WI38 (cell line): ENCODE data around the gene ZFAND3.

ENCODE experiments used
- H3K4me3 ChIP-seq: 2 replicates; pipeline ENCODE4 v1.5.1; 2011; ENCODE audit warnings: low read depth, mild to moderate bottlenecking, control low read depth, low read length
- TF ChIP-seq, protein P1 (sequence below): IDR thresholded peaks from 2 replicates; pipeline ENCODE4 v1.5.1; 2012; ENCODE audit warnings: low read depth, mild to moderate bottlenecking, control low read depth, low read length

ZFAND3 gene

DNA sequence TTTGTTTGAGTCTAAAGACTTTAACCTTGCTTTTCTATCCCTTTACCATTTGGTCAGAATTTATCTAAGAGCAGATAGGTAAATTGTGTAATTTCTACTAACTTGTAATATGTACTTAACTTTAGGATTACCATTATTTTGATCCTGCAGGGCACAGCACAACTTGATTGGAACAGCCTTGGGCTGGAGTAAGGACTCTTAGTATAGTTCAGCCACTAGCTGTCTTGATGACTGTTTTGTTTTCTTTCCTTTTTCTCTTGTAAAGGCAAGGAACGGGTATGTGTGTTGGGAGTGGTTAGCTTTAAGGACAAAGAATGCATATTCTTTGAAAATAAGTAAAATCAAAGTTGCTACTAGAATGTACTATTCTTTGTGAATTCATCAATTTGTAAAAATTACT, 203.2 kb downstream of the ZFAND3 start:
- TF ChIP-seq, protein P1, sequence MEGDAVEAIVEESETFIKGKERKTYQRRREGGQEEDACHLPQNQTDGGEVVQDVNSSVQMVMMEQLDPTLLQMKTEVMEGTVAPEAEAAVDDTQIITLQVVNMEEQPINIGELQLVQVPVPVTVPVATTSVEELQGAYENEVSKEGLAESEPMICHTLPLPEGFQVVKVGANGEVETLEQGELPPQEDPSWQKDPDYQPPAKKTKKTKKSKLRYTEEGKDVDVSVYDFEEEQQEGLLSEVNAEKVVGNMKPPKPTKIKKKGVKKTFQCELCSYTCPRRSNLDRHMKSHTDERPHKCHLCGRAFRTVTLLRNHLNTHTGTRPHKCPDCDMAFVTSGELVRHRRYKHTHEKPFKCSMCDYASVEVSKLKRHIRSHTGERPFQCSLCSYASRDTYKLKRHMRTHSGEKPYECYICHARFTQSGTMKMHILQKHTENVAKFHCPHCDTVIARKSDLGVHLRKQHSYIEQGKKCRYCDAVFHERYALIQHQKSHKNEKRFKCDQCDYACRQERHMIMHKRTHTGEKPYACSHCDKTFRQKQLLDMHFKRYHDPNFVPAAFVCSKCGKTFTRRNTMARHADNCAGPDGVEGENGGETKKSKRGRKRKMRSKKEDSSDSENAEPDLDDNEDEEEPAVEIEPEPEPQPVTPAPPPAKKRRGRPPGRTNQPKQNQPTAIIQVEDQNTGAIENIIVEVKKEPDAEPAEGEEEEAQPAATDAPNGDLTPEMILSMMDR, result no peak
- no peak overlapping the region for H3K4me3 ChIP-seq

DNA sequence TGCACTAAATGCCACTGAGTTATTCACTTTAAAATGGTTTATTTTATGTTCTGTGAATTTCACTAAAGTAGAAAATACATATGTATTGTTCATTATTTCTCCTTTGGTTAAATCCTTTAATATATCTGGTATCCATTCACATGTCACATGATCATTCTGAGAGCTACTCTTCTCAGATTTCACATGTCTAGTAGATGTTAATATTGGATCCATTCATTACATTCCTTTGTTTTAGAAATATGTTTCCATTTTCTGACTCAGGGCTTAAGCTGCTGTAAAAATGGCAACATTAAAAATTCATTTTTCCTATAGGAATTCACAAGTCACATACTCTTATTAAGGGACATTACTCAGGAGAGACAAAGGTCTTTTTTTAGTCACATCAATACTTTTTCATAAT, 205.4 kb downstream of the ZFAND3 start:
- H3K4me3 ChIP-seq, result no peak overlapping the region
- TF ChIP-seq, protein P1, result no peak

DNA sequence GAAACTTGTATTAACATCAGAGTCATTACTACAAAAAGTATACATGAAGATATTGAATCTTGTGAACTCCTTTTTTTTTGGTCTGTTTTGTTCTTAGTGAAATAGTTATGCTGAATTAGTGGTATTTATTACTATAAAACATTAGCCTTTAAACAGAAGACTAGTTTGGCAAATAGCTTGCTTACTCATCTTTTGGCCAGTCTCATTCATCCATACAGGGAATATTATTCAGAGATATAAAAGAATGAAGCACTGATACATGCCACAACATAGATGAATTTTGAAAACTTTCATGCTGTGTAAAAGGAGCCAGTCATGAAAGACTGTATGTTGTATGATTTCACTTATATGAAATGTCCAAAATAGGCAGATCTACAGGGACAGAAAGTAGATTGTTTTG, 205.9 kb downstream of the ZFAND3 start:
- H3K4me3 ChIP-seq, result no peak overlapping the region
- TF ChIP-seq, protein P1, result no peak

DNA sequence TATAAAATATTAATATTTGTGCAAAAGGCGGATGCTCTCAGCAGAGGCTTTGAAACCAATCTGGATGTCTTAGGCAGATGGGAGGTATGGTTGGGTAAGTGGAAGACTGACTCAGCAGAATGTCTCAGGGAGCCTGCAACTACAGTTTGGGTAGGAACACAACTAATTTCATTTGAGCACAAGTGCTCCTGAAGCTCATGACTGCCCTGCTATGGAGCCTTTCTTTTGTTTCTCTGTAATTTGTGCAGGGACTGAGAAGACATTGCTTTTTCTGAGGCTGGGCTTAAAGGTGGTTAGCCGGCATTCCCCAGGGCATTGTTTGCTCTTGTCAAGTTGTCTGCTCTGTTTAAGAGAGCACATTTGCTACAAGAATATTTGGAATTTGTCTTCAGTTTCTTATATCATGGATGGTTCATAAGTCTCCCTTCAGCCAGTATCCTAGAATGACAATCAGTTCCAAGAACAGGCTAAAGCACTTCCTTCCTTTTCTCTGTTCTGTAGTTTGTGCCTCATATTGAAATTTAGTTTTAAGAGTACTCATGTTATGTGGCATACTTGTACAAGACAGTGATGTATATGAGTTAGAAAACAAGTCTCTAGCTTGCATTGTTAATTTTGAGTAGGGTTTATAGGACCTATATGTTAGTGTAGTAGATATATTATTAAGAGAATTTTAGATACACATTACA, 208.3 kb downstream of the ZFAND3 start:
- no peak overlapping the region for H3K4me3 ChIP-seq
- TF ChIP-seq, protein P1, result no peak

DNA sequence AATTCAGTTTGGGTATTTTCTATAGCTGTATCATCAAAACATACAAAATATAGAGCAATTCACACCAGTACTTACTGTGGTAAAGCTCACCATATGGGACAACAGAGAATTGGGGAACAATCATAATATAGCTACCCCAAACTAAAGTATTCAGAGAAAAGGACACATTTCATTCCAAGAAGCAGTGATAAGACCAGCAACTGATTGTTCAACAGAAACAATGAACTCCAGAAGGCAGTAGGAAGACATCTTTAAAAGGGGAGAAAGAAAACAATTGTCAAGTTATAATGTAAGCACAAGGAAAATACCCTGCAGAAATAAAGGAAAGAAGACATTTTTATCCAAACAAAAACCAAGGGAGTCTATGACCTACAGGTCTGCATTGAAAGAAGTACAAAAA, 210.9 kb downstream of the ZFAND3 start:
- TF ChIP-seq, protein P1, result no peak

DNA sequence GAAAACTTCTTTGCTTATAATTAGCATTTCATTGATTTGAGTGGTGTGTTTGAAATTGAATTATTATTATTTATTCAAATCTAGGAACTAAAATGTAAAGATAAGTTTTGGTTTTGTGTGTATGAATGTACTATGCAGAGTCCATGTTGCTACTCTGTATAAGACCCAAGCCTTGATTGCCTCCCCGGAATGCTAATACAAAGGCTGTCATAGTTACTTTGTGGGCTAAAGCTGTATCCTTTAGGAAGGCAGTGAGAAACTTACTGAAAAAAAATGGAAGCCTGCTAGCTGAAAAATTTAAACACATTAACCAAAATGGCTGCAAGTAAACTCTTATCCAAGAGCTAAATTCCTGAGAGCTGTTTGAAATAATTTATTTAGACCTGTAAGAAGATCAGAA, 213.3 kb downstream of the ZFAND3 start:
- no peak overlapping the region for H3K4me3 ChIP-seq
- TF ChIP-seq, protein P1, result no peak

More for the DNA sequence above, 210.9 kb downstream of the ZFAND3 start:
- H3K4me3 ChIP-seq, result no peak overlapping the region

DNA sequence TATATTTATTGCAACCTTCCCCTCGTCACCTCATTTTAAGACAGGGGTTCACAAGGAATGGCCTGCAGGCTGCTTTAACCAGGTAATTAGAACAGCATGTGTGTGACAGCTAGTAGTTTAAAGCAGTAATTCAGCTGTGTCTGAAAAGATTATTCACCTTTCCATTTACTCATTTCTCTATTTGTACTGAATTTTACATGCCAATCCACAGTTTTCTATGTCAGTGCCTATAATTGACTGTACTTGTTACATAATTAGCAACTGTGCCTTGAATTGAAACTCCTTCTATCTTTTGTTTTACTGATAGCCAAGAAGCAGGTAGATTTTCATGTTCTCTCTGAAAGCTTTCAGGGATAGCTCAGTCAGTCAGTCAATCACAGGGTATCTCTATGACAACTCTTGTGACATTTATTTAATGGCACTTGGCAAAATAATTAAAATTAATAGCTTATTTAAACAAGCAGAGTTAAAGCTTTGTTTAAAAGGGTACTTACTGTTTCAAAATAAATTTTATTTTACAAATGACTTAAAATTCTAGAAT, 214.0 kb downstream of the ZFAND3 start:
- H3K4me3 ChIP-seq, result no peak overlapping the region
- TF ChIP-seq, protein P1, result no peak
